GM23338 (cell line): ENCODE data around the gene OPTN. TPM values are rescaled to one million over a fixed set of nuclear protein-coding genes. Genes with fewer than 3 reads are reported as not detected.

Experiments used
- ATAC-seq: fragments of 200-7000 bp; cut with Tn5 transposase; 3 replicates; pipeline ENCODE4 v1.9.1; 2020
- DNase-seq: peaks from one replicate; pipeline ENCODE4 v3.0.0-alpha.2; 2015; ENCODE audit warnings: low spot score
- H2AFZ ChIP-seq: fragments of 200-600 bp; sonication (generic); 2 replicates; pipeline ENCODE4 v1.8.0; 2016; ENCODE audit warnings: antibody characterized with exemption, mild to moderate bottlenecking, moderate library complexity
- H3F3A ChIP-seq: fragments of 200-600 bp; sonication (generic); replicated peaks from 2 replicates; pipeline ENCODE4 v1.8.0; 2017; ENCODE audit warnings: antibody characterized with exemption, mixed run types, low read depth
- H3K27ac ChIP-seq: fragments of 200-600 bp; sonication (generic); 2 replicates; pipeline ENCODE4 v1.6.1; 2016; ENCODE audit warnings: low read depth
- H3K27me3 ChIP-seq: fragments of 200-600 bp; sonication (generic); 2 replicates; pipeline ENCODE4 v1.8.0; 2016; ENCODE audit warnings: mild to moderate bottlenecking, mixed run types, moderate library complexity; ENCODE audit not compliant: insufficient read depth
- H3K36me3 ChIP-seq: fragments of 200-600 bp; sonication (generic); 2 replicates; pipeline ENCODE4 v1.8.0; 2016; ENCODE audit warnings: mild to moderate bottlenecking; ENCODE audit not compliant: insufficient read depth
- H3K4me1 ChIP-seq: fragments of 200-600 bp; sonication (generic); 2 replicates; pipeline ENCODE4 v1.8.0; 2016; ENCODE audit warnings: mild to moderate bottlenecking, moderate library complexity; ENCODE audit not compliant: insufficient read depth
- H3K4me2 ChIP-seq: fragments of 200-600 bp; sonication (generic); 2 replicates; pipeline ENCODE4 v1.7.1; 2017; ENCODE audit warnings: mixed run types
- H3K4me3 ChIP-seq: fragments of 200-600 bp; sonication (generic); 2 replicates; pipeline ENCODE4 v1.6.1; 2016; ENCODE audit warnings: mixed run types
- H3K79me2 ChIP-seq: fragments of 200-600 bp; sonication (generic); replicated peaks from 2 replicates; pipeline ENCODE4 v1.8.0; 2017; ENCODE audit warnings: mild to moderate bottlenecking; ENCODE audit not compliant: insufficient read depth
- H3K9me2 ChIP-seq: fragments of 200-600 bp; sonication (generic); 2 replicates; pipeline ENCODE4 v1.8.0; 2017; ENCODE audit not compliant: insufficient read depth
- H4K20me1 ChIP-seq: fragments of 200-600 bp; sonication (generic); replicated peaks from 2 replicates; pipeline ENCODE4 v1.8.0; 2017; ENCODE audit warnings: mild to moderate bottlenecking; ENCODE audit not compliant: insufficient read depth
- H3K27ac Mint-ChIP-seq: 2 replicates; pipeline ENCODE4 v1.8.0; 2020; ENCODE audit warnings: inconsistent platforms, mild to moderate bottlenecking, moderate library complexity, mixed read lengths
- H3K27me3 Mint-ChIP-seq: 3 replicates; pipeline ENCODE4 v1.8.0; 2022; ENCODE audit warnings: low read depth, mild to moderate bottlenecking, moderate library complexity, mixed read lengths, inconsistent platforms; ENCODE audit not compliant: insufficient read depth, poor library complexity
- H3K36me3 Mint-ChIP-seq: 3 replicates; pipeline ENCODE4 v1.8.0; 2021; ENCODE audit warnings: low read depth, mild to moderate bottlenecking, inconsistent platforms, moderate library complexity, mixed read lengths
- H3K4me1 Mint-ChIP-seq: 3 replicates; pipeline ENCODE4 v1.8.0; 2020; ENCODE audit warnings: mild to moderate bottlenecking, inconsistent platforms, mixed read lengths
- H3K4me3 Mint-ChIP-seq: 3 replicates; pipeline ENCODE4 v1.8.0; 2021; ENCODE audit warnings: moderate library complexity, mild to moderate bottlenecking, inconsistent platforms, mixed read lengths
- H3K9me3 Mint-ChIP-seq: 3 replicates; pipeline ENCODE4 v1.8.0; 2020; ENCODE audit warnings: moderate library complexity, mild to moderate bottlenecking, inconsistent platforms, mixed read lengths
- CREB1 ChIP-seq: fragments of 250-450 bp; sonication (Bioruptor Pico); IDR thresholded peaks from 2 replicates; pipeline ENCODE4 v1.5.0; 2020; ENCODE audit warnings: low read depth, mild to moderate bottlenecking, moderate library complexity
- EZH2 ChIP-seq: fragments of 200-600 bp; sonication (generic); IDR thresholded peaks from one replicate; pipeline ENCODE4 v1.8.0; 2017; ENCODE audit warnings: antibody characterized with exemption, mild to moderate bottlenecking, low read depth; ENCODE audit not compliant: unreplicated experiment
- EZH2phosphoT487 ChIP-seq: fragments of 200-600 bp; sonication (generic); IDR thresholded peaks from one replicate; pipeline ENCODE4 v1.8.1; 2018; ENCODE audit warnings: antibody characterized with exemption; ENCODE audit not compliant: unreplicated experiment
- JUNB ChIP-seq: IDR thresholded peaks from one replicate; pipeline ENCODE4 v1.6.1; 2016; ENCODE audit warnings: antibody characterized with exemption; ENCODE audit not compliant: unreplicated experiment
- NANOG ChIP-seq: IDR thresholded peaks from 2 replicates; pipeline ENCODE4 v1.6.1; 2016; ENCODE audit warnings: antibody characterized with exemption, borderline replicate concordance
- POLR2AphosphoS5 ChIP-seq: IDR thresholded peaks from 2 replicates; pipeline ENCODE4 v1.6.1; 2016; ENCODE audit warnings: antibody characterized with exemption, low read depth
- ZNF114 ChIP-seq: fragments of 250-450 bp; sonication (Bioruptor Pico); IDR thresholded peaks from 2 replicates; pipeline ENCODE4 v1.5.0; 2020; ENCODE audit warnings: mild to moderate bottlenecking, moderate library complexity
- ZNF331 ChIP-seq: fragments of 250-450 bp; sonication (Bioruptor Pico); IDR thresholded peaks from 2 replicates; pipeline ENCODE4 v1.5.0; 2020; ENCODE audit warnings: low read depth, mild to moderate bottlenecking, moderate library complexity
- polyA plus RNA-seq: library from polyadenylated mRNA; unstranded; fragments of >200 nt; fragmentation: Nextera tagmentation; extraction: Ambion mirVana; gene quantifications from 2 replicates; pipeline ENCODE4 v1.2.1, GENCODE V29; 2016
- total RNA-seq: library from RNA; depleted of rRNA; stranded (reverse); fragments of >200 nt; shearing (Covaris generic); gene quantifications from 2 replicates; pipeline ENCODE4 v1.2.3, GENCODE V29; 2014
- TF ChIP-seq, protein P1 (sequence below): IDR thresholded peaks from 2 replicates; pipeline ENCODE4 v1.6.1; 2016; ENCODE audit warnings: antibody characterized with exemption
- TF ChIP-seq, protein P2 (sequence below): IDR thresholded peaks from one replicate; pipeline ENCODE4 v1.6.1; 2018; ENCODE audit warnings: antibody characterized with exemption; ENCODE audit not compliant: unreplicated experiment
- TF ChIP-seq, protein P3 (sequence below): fragments of 250-450 bp; sonication (Bioruptor Pico); IDR thresholded peaks from 2 replicates; pipeline ENCODE4 v1.5.0; 2020; ENCODE audit warnings: mild to moderate bottlenecking, moderate library complexity

Gene OPTN
- total and polyA plus RNA-seq, 2 experiments from 2014 or later = 6.0 to 13.0 TPM

DNA sequence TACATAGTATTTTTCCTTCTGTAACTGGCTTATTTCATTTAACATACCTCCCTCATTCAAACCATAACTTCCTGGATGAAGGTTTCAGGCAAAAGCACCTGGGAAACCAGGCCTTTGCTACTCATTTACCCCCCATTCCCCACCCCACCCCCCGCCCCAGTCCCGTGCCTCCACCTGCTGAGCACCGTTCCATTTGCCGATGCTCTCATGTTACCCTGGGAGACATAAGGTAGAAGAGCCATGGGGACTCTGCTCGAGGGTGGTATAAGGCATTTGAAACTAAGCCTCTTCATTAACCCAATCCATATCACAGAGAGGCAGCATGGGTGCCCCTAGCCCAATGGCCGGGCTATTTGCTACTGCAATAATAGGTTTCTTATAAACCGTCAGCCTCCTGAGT, 39.2 kb downstream of the OPTN start:
- Histone ChIP-seq H3K36me3 (no peaks in the 10 kb centered on the region), H3K4me2 (peak overlapping the region; percentile 16; the same call in 1 of the 2 replicates), H3K79me2 (no peaks in the 10 kb centered on the region), H3K4me3 (no peak overlapping the region), H2AFZ (no peak overlapping the region), H3K9me2 (no peaks in the 10 kb centered on the region), H3K4me1 (peaks cover 13% of the 10 kb centered on the region), H3F3A (no peaks in the 10 kb centered on the region), H4K20me1 (no peaks in the 10 kb centered on the region), H3K27me3 (no peaks in the 10 kb centered on the region), H3K27ac (no peak overlapping the region)
- Mint-ChIP-seq H3K27me3 (peaks cover 4% of the 10 kb centered on the region), H3K4me1 (peaks cover 23% of the 10 kb centered on the region), H3K9me3 (no peaks in the 10 kb centered on the region), H3K4me3 (peak overlapping the region; percentile 44; the same call in 2 of the 3 replicates), H3K27ac (no peak overlapping the region), H3K36me3 (0 out of 3 replicates have a peak, but pooled peaks cover 2% of the 10 kb centered on the region)
- ATAC-seq = peak; percentile 85
- TF ChIP-seq ZNF331 (CRISPR knock-in tag) (no peak), POLR2AphosphoS5 (no peak), ZNF114 (CRISPR knock-in tag) (no peak), JUNB (no peak), CREB1 (CRISPR knock-in tag) (no peak), EZH2phosphoT487 (no peak), EZH2 (no peak), NANOG (no peak)
- TF ChIP-seq, protein P1, sequence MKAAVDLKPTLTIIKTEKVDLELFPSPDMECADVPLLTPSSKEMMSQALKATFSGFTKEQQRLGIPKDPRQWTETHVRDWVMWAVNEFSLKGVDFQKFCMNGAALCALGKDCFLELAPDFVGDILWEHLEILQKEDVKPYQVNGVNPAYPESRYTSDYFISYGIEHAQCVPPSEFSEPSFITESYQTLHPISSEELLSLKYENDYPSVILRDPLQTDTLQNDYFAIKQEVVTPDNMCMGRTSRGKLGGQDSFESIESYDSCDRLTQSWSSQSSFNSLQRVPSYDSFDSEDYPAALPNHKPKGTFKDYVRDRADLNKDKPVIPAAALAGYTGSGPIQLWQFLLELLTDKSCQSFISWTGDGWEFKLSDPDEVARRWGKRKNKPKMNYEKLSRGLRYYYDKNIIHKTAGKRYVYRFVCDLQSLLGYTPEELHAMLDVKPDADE = no peak
- TF ChIP-seq, protein P2, sequence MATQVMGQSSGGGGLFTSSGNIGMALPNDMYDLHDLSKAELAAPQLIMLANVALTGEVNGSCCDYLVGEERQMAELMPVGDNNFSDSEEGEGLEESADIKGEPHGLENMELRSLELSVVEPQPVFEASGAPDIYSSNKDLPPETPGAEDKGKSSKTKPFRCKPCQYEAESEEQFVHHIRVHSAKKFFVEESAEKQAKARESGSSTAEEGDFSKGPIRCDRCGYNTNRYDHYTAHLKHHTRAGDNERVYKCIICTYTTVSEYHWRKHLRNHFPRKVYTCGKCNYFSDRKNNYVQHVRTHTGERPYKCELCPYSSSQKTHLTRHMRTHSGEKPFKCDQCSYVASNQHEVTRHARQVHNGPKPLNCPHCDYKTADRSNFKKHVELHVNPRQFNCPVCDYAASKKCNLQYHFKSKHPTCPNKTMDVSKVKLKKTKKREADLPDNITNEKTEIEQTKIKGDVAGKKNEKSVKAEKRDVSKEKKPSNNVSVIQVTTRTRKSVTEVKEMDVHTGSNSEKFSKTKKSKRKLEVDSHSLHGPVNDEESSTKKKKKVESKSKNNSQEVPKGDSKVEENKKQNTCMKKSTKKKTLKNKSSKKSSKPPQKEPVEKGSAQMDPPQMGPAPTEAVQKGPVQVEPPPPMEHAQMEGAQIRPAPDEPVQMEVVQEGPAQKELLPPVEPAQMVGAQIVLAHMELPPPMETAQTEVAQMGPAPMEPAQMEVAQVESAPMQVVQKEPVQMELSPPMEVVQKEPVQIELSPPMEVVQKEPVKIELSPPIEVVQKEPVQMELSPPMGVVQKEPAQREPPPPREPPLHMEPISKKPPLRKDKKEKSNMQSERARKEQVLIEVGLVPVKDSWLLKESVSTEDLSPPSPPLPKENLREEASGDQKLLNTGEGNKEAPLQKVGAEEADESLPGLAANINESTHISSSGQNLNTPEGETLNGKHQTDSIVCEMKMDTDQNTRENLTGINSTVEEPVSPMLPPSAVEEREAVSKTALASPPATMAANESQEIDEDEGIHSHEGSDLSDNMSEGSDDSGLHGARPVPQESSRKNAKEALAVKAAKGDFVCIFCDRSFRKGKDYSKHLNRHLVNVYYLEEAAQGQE = no peak
- TF ChIP-seq, protein P3, sequence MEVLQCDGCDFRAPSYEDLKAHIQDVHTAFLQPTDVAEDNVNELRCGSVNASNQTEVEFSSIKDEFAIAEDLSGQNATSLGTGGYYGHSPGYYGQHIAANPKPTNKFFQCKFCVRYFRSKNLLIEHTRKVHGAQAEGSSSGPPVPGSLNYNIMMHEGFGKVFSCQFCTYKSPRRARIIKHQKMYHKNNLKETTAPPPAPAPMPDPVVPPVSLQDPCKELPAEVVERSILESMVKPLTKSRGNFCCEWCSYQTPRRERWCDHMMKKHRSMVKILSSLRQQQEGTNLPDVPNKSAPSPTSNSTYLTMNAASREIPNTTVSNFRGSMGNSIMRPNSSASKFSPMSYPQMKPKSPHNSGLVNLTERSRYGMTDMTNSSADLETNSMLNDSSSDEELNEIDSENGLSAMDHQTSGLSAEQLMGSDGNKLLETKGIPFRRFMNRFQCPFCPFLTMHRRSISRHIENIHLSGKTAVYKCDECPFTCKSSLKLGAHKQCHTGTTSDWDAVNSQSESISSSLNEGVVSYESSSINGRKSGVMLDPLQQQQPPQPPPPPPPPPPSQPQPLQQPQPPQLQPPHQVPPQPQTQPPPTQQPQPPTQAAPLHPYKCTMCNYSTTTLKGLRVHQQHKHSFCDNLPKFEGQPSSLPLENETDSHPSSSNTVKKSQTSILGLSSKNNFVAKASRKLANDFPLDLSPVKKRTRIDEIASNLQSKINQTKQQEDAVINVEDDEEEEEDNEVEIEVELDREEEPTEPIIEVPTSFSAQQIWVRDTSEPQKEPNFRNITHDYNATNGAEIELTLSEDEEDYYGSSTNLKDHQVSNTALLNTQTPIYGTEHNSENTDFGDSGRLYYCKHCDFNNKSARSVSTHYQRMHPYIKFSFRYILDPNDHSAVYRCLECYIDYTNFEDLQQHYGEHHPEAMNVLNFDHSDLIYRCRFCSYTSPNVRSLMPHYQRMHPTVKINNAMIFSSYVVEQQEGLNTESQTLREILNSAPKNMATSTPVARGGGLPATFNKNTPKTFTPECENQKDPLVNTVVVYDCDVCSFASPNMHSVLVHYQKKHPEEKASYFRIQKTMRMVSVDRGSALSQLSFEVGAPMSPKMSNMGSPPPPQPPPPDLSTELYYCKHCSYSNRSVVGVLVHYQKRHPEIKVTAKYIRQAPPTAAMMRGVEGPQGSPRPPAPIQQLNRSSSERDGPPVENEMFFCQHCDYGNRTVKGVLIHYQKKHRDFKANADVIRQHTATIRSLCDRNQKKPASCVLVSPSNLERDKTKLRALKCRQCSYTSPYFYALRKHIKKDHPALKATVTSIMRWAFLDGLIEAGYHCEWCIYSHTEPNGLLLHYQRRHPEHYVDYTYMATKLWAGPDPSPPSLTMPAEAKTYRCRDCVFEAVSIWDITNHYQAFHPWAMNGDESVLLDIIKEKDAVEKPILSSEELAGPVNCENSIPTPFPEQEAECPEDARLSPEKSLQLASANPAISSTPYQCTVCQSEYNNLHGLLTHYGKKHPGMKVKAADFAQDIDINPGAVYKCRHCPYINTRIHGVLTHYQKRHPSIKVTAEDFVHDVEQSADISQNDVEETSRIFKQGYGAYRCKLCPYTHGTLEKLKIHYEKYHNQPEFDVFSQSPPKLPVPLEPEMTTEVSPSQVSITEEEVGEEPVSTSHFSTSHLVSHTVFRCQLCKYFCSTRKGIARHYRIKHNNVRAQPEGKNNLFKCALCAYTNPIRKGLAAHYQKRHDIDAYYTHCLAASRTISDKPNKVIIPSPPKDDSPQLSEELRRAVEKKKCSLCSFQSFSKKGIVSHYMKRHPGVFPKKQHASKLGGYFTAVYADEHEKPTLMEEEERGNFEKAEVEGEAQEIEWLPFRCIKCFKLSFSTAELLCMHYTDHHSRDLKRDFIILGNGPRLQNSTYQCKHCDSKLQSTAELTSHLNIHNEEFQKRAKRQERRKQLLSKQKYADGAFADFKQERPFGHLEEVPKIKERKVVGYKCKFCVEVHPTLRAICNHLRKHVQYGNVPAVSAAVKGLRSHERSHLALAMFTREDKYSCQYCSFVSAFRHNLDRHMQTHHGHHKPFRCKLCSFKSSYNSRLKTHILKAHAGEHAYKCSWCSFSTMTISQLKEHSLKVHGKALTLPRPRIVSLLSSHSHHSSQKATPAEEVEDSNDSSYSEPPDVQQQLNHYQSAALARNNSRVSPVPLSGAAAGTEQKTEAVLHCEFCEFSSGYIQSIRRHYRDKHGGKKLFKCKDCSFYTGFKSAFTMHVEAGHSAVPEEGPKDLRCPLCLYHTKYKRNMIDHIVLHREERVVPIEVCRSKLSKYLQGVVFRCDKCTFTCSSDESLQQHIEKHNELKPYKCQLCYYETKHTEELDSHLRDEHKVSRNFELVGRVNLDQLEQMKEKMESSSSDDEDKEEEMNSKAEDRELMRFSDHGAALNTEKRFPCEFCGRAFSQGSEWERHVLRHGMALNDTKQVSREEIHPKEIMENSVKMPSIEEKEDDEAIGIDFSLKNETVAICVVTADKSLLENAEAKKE (CRISPR knock-in tag) = no peak
- DNase-seq = peak; percentile 44
